Smooth muscle cell (in vitro differentiated cells): ENCODE data around the gene MYCBPAP. TPM values are rescaled to one million over a fixed set of nuclear protein-coding genes. Genes with fewer than 3 reads are reported as not detected.
A peak's percentile ranks its signal among the peaks of the same experiment; 100 is the strongest.

ENCODE experiments used
- DNase-seq: peaks from one replicate; lab custom pipeline; 2025; ENCODE audit not compliant: unreplicated experiment; lab: John Stamatoyannopoulos, UW
- H2AFZ ChIP-seq: fragments of 200-600 bp; sonication (generic); 2 replicates; pipeline ENCODE4 v1.6.0; 2016; ENCODE audit warnings: antibody characterized with exemption, low read depth, mild to moderate bottlenecking
- H3F3A ChIP-seq: fragments of 200-600 bp; sonication (generic); 2 replicates; pipeline ENCODE4 v1.6.0; 2017; ENCODE audit warnings: antibody characterized with exemption, low read depth
- H3K27ac ChIP-seq: fragments of 200-600 bp; sonication (generic); 2 replicates; pipeline ENCODE4 v1.5.1; 2016; ENCODE audit warnings: low read depth, mild to moderate bottlenecking
- H3K27me3 ChIP-seq: fragments of 200-600 bp; sonication (generic); 2 replicates; pipeline ENCODE4 v1.6.1; 2016; ENCODE audit warnings: low read depth, mild to moderate bottlenecking
- H3K36me3 ChIP-seq: fragments of 200-600 bp; sonication (generic); 2 replicates; pipeline ENCODE4 v1.5.1; 2016; ENCODE audit warnings: low read depth
- H3K4me1 ChIP-seq: fragments of 200-600 bp; sonication (generic); 2 replicates; pipeline ENCODE4 v1.5.1; 2016; ENCODE audit warnings: low read depth
- H3K4me2 ChIP-seq: fragments of 200-600 bp; sonication (generic); 2 replicates; pipeline ENCODE4 v1.6.0; 2016; ENCODE audit warnings: mild to moderate bottlenecking
- H3K4me3 ChIP-seq: fragments of 200-600 bp; sonication (generic); 2 replicates; pipeline ENCODE4 v1.5.1; 2016; ENCODE audit warnings: mild to moderate bottlenecking
- H3K79me2 ChIP-seq: fragments of 200-600 bp; sonication (generic); 2 replicates; pipeline ENCODE4 v1.6.0; 2016; ENCODE audit warnings: low read depth, mild to moderate bottlenecking
- H3K9ac ChIP-seq: fragments of 200-600 bp; sonication (generic); 2 replicates; pipeline ENCODE4 v1.6.0; 2016; ENCODE audit warnings: low read depth
- H3K9me3 ChIP-seq: fragments of 200-600 bp; sonication (generic); replicated peaks from 2 replicates; pipeline ENCODE4 v1.5.1; 2016; ENCODE audit warnings: low read depth
- H4K20me1 ChIP-seq: fragments of 200-600 bp; sonication (generic); 2 replicates; pipeline ENCODE4 v1.6.0; 2016; ENCODE audit warnings: low read depth
- CTCF ChIP-seq: fragments of 200-600 bp; sonication (generic); IDR thresholded peaks from 2 replicates; pipeline ENCODE4 v1.5.1; 2017; ENCODE audit warnings: borderline replicate concordance, mild to moderate bottlenecking, antibody characterized with exemption; ENCODE audit not compliant: insufficient read depth, poor library complexity, severe bottlenecking
- WGBS: methylation state at CpG from one replicate; pipeline ENCODE4 v1.1.7; 2016; ENCODE audit warnings: low lambda C conversion rate; 5-methylcytosine and 5-hydroxymethylcytosine counted together
- polyA plus RNA-seq: library from polyadenylated mRNA; unstranded; fragments of >200 nt; fragmentation: Nextera tagmentation; extraction: Ambion mirVana; gene quantifications from 2 replicates; pipeline ENCODE4 v1.2.1, GENCODE V29; 2016
- total RNA-seq: library from RNA; depleted of rRNA; stranded (reverse); fragments of >200 nt; gene quantifications from 2 replicates; pipeline ENCODE4 v1.2.3, GENCODE V29; 2014

Gene MYCBPAP
- total and polyA plus RNA-seq, 2 experiments from 2014 or later, result 0.90 to 0.97 TPM

- Histone ChIP-seq H3K9ac (no peak overlapping the region), H4K20me1 (no peaks in the 10 kb centered on the region), H3K4me3 (no peak overlapping the region), H3K9me3 (no peaks in the 10 kb centered on the region), H3K27me3 (peaks cover 16% of the 10 kb centered on the region), H3K27ac (no peak overlapping the region), H2AFZ (no peak overlapping the region), H3K79me2 (no peaks in the 10 kb centered on the region), H3K36me3 (no peaks in the 10 kb centered on the region), H3K4me1 (no peaks in the 10 kb centered on the region), H3F3A (no peaks in the 10 kb centered on the region), H3K4me2 (no peak overlapping the region)
- no peak for DNase-seq
- no peak for TF ChIP-seq CTCF
- 72% methylated on average over 7 of the region's 7 CpGs for WGBS
These were observed 41.0 kb upstream of the MYCBPAP start for GRCh38 chr17:50467114-50467854.

DNA sequence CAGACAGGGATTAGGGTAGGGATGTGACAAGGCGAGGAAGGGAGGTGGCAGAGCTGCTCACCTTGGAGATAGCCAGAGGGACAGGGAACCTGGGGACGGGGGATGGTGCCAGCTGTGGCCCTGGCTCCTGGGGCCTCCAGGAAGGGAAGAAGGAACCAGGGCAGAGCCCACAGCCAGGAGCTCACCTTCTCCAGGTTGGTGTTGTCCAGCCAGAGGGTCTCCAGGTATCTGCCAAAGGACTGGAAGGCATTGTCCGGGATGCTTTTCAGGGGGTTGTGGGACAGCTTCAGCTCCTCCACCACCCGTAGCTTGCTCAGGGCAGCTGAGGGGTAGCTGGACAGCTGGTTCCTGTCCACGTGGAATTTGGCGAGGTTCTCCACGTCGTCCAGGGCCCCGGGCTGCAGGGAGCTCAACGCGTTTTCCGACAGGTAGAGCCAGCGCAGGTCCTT is 40.4 kb upstream of the MYCBPAP start:
- Histone ChIP-seq H3K9me3 (no peaks in the 10 kb centered on the region), H3K79me2 (no peaks in the 10 kb centered on the region), H3K9ac (no peak overlapping the region), H2AFZ (no peak overlapping the region), H4K20me1 (no peaks in the 10 kb centered on the region), H3K27me3 (peaks cover 16% of the 10 kb centered on the region), H3K4me1 (no peaks in the 10 kb centered on the region), H3K4me3 (no peak overlapping the region), H3K27ac (no peak overlapping the region), H3F3A (no peaks in the 10 kb centered on the region), H3K36me3 (no peaks in the 10 kb centered on the region), H3K4me2 (no peak overlapping the region)
- no peak for DNase-seq
- 82% methylated on average over 13 of the region's 13 CpGs for WGBS
- no peak for TF ChIP-seq CTCF

DNA sequence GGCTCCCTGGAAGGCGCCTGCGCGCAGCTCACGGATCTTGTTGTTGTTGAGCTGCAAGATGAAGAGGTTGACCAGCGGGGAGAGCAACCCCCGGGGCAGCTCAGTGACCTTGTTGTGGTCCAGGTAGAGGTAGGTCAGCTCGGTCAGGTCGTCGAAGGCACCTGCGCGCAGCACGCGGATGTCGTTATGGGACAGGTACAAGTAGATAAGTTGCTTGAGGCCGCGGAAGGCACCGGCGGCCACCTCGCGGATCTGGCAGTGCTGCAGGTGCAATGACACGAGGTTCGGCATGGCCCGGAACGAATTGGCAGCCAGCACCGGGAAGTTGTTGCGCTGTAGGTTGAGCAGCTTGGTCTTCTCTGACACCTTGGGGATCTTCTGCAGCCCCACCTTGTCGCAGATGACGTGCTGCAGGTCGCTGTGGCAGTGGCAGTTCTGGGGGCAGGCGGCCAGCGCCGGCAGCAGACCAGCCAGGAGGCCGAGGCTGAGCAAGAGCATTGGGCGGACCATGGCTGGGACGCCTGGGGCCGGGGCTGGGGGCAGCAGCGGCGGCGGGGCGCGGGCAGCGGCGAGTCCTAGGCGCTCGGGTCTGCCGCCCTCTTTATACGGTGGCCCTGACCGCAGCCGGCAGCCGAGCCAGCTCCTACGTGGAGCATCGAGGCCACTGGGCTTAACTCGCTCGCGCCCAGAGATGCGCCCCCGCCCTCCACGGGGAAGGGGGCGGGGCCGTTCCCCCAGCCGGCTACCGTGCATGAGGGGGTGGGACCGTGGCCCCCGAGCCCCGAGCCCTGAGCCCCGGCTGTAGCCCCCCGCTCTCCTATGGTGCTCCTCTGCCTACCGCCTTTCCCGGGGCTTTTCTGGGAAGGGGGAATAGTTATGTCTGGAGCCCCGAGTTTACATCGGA is 39.7 kb upstream of the MYCBPAP start, which contains the start of gene CHAD:
CHAD (minus strand) TSS at position 577 of the 904 bp plus-strand sequence; CDS start at position 510, 67 bp downstream.
- Histone ChIP-seq H3K4me1 (no peaks in the 10 kb centered on the region), H3K79me2 (no peaks in the 10 kb centered on the region), H4K20me1 (no peaks in the 10 kb centered on the region), H3K36me3 (no peaks in the 10 kb centered on the region), H3K4me3 (peak within 1 kb of the TSS; percentile 47), H3K9me3 (no peaks in the 10 kb centered on the region), H3K9ac (no peak within 1 kb of the TSS), H3K27ac (no peak within 1 kb of the TSS), H3F3A (no peaks in the 10 kb centered on the region), H3K27me3 (peaks cover 16% of the 10 kb centered on the region), H3K4me2 (peak within 1 kb of the TSS; percentile 86), H2AFZ (no peak within 1 kb of the TSS)
- 60% methylated on average over 38 of the region's 71 CpGs for WGBS
- no peak for DNase-seq
- TF ChIP-seq CTCF, result no peak
